Activated naive CD4-positive, alpha-beta T cell treated with Interleukin-2 at 50 U/mL for 16 hours (primary cell): ENCODE results near the gene TRAK2.

Source experiments
- DNase-seq: peaks from one replicate; pipeline ENCODE4 v3.0.0-alpha.2; 2020

The TRAK2 gene

DNA sequence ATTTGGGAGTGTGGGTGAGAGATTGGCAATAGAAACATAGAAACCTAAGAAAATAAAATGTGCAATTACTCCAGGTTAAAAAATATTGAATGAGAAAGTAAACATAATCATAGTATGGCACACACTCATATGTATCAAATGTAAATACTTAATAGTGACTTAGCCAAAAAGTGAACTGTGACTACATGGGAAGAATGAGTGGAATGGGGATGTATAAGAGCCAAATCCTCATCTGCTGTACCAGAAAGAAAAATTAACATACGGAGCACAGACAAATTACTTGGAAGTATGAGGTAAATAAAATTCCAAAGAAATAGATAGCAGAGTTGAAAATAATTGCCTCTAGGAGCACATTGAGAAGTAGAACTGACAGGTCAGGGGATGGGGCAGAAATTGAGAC, 98.1 kb downstream of the TRAK2 start:
- DNase-seq: no peak

DNA sequence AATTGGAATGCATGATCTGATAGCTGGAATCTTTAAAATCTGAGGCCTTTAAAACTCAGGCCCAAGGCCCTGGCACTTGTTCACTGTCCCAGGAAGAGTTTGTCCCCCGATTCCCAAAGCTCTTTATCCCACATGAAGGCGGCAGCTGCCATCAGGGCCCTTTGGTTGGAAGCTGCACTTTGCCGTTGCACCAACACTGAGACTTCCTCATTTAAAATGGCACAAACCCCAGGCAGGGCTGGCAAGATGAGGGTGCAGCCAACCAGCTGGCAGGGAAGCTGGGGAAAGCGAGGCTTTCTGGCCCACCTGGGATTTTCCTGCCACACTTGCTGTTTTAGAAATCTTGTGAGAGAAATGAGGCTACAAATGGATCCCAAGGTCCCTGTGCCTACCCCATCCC, 100.4 kb downstream of the TRAK2 start:
- DNase-seq: no peak

DNA sequence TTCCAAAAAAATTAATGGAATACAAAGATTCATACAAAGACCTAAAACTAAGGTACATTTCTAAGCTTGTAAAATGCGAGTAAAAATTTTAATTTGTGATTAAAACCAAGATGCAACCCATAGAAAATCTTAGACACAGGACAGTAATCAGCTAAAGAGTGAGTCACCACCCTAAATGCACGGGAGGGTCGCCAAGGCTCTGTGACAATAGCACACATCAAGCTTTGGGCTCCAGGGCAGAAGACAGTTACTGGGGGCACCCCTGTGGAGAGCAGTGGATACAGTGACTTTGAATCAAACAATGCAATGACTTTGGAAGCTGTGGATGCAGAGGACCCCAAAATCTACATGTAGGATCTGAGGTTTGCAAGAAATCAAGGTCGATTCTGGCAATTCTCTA, 101.7 kb downstream of the TRAK2 start:
- DNase-seq: no peak

DNA sequence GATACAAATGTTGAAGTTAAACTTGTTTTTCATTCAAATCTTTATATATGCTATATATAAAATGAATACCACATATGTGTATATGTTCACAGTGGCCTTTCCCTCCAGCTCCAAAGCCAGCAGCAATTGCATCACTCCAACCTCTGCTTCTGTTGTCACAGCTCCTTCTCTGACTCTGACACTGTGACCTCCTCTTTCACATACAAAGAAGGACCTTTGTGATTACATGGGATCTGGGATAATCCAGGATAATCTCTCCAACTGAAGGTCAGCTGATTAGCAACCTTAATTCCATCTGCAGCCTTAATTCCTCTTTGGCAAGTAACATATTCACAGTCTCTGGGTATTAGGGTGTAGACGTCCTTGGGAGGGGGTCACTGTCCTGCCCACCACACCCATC, 102.5 kb downstream of the TRAK2 start:
- no peak for DNase-seq

DNA sequence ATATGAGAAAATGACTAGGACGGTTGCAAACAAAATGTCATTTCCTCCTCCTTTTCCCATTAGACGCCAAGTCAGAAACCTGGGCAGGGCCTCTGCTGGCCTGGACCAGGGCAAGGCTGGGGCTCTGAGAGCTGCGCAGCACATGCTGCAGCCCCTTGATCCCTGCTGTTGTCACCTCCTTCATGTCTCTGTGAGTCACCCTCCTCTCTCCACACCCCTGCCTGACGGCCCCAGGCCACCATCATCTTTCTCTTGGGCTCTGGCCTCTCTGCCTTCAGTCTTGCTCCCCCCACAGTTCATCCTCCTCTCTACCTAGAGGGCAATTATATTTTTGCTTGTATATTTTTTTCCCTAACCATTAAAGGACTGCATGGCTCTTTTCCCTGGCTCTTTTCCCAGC, 104.1 kb downstream of the TRAK2 start:
- no peak for DNase-seq

DNA sequence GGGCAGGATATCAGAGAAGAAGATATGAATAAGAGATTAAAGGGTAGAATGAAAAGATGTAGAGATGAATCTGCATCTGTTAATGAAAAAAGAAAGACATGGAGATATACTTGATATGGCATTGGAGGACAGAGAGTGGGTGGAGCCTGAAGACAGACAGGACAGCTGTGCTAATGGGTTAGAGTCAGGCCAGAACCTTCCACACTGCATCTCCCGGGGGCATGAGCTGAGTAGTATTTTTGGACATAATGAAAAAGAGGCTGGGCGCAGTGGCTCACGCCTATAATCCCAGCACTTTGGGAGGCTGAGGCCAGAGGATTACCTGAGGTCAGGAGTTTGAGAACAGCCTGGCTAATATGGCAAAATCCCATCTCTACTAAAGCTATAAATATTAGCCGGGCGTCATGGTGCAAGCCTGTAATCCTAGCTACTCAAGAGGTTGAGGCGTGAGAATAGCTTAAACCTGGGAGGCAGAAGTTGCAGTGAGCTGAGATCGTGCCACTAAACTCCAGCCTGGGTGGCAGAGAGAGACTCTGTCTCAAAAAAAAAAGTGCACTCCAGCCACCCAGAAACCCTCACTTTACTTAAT, 105.5 kb downstream of the TRAK2 start:
- no peak for DNase-seq

DNA sequence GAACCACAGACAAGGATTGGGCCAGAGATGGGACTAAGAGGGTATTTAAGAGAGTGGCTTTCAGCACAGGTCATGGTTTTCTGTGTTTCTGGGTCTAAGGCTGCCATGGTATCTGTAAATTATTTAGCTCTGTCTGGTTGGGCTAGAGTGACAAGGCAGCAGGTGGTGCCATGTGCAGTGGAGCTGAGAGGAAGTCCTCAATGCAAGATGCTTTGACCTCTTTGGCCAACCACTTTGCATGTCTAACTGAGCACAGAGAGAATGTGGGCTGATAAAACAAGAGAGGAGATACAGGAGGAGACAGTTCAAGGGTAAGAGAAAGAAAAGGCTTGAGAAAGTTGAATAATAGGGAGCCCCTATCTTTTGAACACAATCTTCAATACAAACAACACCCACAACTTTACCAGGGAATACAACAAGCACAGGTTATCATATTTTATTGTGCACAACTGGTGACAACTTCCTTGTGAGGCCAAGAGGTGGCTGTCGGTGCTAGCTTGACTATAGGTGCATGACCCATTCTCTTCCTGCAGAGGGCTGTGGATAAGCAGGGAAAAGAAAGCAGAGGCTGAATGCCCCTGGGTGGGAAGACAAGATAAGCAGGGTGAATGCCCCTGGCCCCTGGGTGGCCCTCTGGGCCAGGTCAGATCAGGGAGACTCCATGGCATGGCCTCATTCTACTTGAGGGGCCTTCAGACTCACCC, 106.4 kb downstream of the TRAK2 start:
- no peak for DNase-seq

DNA sequence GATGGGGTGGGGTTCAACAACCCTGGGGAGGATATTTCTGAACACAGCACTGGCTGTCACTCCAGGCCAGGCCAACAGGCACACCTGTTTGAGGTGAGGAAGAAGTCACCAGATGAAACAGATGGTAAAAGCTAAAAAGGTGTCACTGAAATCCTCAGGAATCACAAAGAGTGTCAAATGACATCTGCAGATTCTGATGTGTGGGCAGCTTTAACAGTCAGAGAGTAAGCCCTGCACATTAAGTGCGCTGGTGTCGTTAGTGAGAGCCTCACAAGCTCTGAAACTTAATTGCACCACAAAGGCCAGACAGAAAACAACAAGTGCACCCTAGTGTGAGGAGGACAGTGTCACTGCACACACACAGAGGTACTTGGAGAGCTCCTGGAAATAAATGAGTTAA, 107.7 kb downstream of the TRAK2 start:
- DNase-seq: no peak

DNA sequence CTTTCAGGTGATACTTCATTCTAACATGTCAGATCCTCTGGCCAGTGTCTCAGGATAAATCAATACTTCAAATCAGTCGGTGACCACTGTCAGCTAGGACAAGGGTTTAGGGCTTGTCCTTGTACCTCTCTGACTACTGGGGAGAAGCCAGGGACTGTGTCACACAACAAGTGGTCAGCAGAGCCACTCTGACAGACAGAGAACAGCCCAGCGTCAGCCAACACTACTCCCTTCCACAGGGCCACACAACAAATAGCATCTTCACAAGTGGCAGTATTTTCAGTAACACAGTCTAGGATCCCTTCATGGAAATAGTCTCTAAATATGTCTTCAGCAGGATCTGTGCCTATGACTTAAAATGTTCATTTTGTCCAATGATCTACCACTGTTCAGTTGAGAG, 108.3 kb downstream of the TRAK2 start:
- no peak for DNase-seq

DNA sequence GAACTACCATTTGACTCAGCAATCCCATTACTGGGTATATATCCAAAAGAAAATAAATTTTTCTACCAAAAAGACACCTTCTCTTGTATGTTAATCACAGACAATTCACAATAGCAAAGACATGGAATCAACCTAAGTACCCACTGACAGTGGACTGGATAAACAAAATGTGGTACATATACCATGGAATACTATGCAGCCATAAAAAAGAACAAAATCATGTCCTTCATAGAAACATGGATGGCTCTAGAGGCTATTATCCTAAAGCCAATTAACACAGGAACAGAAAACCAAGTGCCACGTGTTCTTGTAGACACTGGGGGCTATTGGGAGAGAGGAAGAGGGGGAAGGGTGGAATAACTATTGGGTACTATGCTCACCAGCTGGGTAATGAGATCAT, 121.8 kb downstream of the TRAK2 start:
- no peak for DNase-seq

DNA sequence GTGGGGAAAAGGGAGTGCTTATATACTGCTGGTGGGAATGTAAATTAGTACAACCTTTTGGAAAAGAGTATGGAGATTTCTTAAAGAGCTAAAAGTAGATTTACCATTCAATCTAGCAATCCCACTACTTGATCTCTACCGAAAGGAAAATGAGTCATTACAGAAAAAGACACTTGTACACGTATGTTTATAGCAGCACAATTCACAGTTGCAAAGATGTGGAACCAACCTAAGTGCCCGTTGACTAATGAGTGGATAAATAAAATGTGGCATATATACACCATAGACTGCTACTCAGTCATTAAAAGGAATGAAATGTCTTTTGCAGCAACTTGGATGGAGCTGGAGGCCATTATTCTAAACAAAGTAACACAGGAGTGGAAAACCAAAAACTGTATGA, 123.6 kb downstream of the TRAK2 start:
- no peak for DNase-seq
